Memory B cell (primary cell): ENCODE measurements around the gene KRT38.

Experiments
- ATAC-seq: fragments of 150-1000 bp; cut with Tn5 transposase; 2 replicates; pipeline ENCODE4 v1.10.0; 2021; ENCODE audit warnings: low read depth, mild to moderate bottlenecking, moderate library complexity
- DNase-seq, 2 donors: peaks; one replicate each; pipeline ENCODE4 v3.0.0; 2022; ENCODE audit warnings: low spot score in 2 of 2
- H3K27ac Mint-ChIP-seq: one replicate; pipeline ENCODE4 v1.8.0; 2022; ENCODE audit warnings: mild to moderate bottlenecking, moderate library complexity, mixed read lengths
- H3K27me3 Mint-ChIP-seq: one replicate; pipeline ENCODE4 v1.8.0; 2022; ENCODE audit warnings: mixed read lengths
- H3K36me3 Mint-ChIP-seq: one replicate; pipeline ENCODE4 v1.8.0; 2022; ENCODE audit warnings: mild to moderate bottlenecking, mixed read lengths
- H3K4me1 Mint-ChIP-seq: one replicate; pipeline ENCODE4 v1.8.0; 2022; ENCODE audit warnings: mixed read lengths
- H3K4me3 Mint-ChIP-seq: one replicate; pipeline ENCODE4 v1.8.0; 2022; ENCODE audit warnings: mild to moderate bottlenecking, moderate library complexity, mixed read lengths
- H3K9me3 Mint-ChIP-seq: one replicate; pipeline ENCODE4 v1.8.0; 2022; ENCODE audit warnings: mixed read lengths

The KRT38 gene

DNA sequence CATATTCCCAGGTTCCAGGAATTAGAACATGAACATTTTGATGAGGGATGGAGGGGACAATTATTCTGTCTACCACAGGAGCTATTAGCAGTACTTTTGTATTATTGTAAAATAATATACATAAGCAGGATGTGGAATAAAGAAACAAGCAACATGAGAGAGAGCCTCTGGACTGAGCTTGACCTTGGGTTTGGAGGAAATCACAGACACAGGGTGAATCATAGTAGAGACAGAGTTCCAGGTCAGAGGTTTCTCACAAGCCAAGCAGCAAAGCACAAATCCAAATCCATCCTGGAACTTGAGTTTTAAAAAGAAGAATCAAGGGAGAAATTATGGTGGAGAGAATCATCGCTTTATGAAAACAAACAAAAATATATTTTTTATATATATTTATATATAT is 48.5 kb downstream of the KRT38 start:
- H3K9me3 Mint-ChIP-seq = no peaks in the 10 kb centered on the region
- no peaks in the 10 kb centered on the region for H3K36me3 Mint-ChIP-seq
- ATAC-seq (no peak), DNase-seq (no peak)
- no peaks in the 10 kb centered on the region for H3K4me1 Mint-ChIP-seq
- H3K27me3 Mint-ChIP-seq = peaks cover 12% of the 10 kb centered on the region
- no peak overlapping the region for H3K27ac Mint-ChIP-seq
- H3K4me3 Mint-ChIP-seq = no peak overlapping the region

- Mint-ChIP-seq H3K4me3 (no peak overlapping the region), H3K36me3 (no peaks in the 10 kb centered on the region), H3K4me1 (no peaks in the 10 kb centered on the region), H3K27me3 (peaks cover 12% of the 10 kb centered on the region), H3K9me3 (peaks cover 3% of the 10 kb centered on the region), H3K27ac (no peak overlapping the region)
- ATAC-seq (no peak), DNase-seq (no peak)
Measured at GRCh38 chr17:41391535-41391934, 49.2 kb downstream of the KRT38 start.

DNA sequence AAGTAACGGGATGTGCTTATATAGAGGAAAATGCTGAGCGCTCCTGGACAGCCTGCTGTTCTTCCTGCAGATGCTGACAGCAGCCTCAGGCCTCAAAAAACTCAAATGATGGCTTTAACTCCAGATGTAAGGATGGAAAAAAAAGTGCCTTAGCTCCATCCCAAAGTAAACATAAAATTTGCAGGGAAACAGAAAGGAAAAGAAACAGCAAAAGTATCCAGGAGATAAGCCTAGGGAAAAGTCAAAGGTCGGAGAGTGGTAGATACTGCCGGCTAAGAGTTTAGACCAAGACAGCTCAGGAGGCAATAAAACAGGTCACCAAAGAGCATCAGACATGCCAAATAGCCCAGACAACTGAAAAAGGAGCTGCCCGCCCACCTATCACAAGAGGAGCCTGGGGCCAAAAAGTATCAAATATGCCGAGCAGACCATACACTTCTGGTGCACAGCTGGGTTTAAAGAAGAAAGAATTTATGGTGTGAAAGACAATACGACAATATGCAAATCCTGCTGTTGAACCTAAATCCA is 50.3 kb downstream of the KRT38 start:
- Mint-ChIP-seq H3K27ac (no peak overlapping the region), H3K9me3 (peaks cover 5% of the 10 kb centered on the region), H3K4me1 (no peaks in the 10 kb centered on the region), H3K27me3 (peaks cover 12% of the 10 kb centered on the region), H3K4me3 (no peak overlapping the region), H3K36me3 (no peaks in the 10 kb centered on the region)
- DNase-seq (no peak), ATAC-seq (no peak)

DNA sequence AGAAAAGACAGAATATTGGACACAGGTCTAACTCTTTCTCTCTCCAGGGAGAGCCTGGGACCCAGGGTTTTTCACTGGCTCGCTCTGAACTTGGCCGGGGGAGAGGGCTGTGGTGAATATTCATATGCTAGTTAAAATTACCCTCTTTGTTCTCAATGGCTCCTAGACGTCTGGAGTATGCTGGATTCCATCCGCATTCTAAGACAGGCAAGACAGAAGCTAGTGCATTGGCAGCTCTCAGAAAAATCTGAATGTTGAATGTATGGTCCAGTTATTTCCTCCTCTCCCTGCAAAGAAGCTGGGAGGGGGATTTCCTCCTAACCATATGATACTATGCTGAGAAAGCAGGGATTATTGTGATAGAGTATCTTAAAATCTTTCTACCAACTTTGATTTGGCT is 53.1 kb downstream of the KRT38 start:
- no peaks in the 10 kb centered on the region for H3K4me1 Mint-ChIP-seq

GRCh38 chr17:41386227-41386626 is 54.6 kb downstream of the KRT38 start:
- peaks cover 10% of the 10 kb centered on the region for H3K9me3 Mint-ChIP-seq
- peaks cover 10% of the 10 kb centered on the region for H3K27me3 Mint-ChIP-seq
- H3K36me3 Mint-ChIP-seq = peaks cover 2% of the 10 kb centered on the region
- DNase-seq (no peak), ATAC-seq (no peak)
- no peaks in the 10 kb centered on the region for H3K4me1 Mint-ChIP-seq
- no peak overlapping the region for H3K4me3 Mint-ChIP-seq
- no peak overlapping the region for H3K27ac Mint-ChIP-seq

More for the DNA sequence above, 53.1 kb downstream of the KRT38 start:
- Mint-ChIP-seq H3K27me3 (peaks cover 10% of the 10 kb centered on the region), H3K4me3 (no peak overlapping the region), H3K36me3 (peaks cover 2% of the 10 kb centered on the region), H3K27ac (no peak overlapping the region), H3K9me3 (peaks cover 10% of the 10 kb centered on the region)
- ATAC-seq = no peak
- no peak for DNase-seq
